ENCODE results near the gene CDC25C. TPM values are rescaled to one million over a fixed set of nuclear protein-coding genes. Genes with fewer than 3 reads are reported as not detected.
A peak's percentile ranks its signal among the peaks of the same experiment; 100 is the strongest.

CDC25C gene
- total and polyA plus RNA-seq, 9 of the 15 experiments (the other 6 are each of a cell fraction or from before 2014, with no cell fraction given): 19.1 to 63.7 (median 31.9) TPM

GRCh38 chr5:138331449-138332368, at the start of gene CDC25C (continued):
- no peak for TF ChIP-seq CHAMP1 (IDR thresholded peaks at IDR 0.05)
- peak; percentile 21 for TF ChIP-seq CCNT2 (IDR thresholded peaks at IDR 0.05; ENCODE audit: borderline replicate concordance, extremely low read depth, insufficient read length, low read depth, low read length)
- TF ChIP-seq TCF15 (CRISPR knock-in tag; IDR thresholded peaks at IDR 0.05): no peak
- TF ChIP-seq HNRNPLL (IDR thresholded peaks at IDR 0.05; ENCODE audit: low read depth, low read length, poor library complexity, severe bottlenecking): peak; percentile 97
- TF ChIP-seq PHF8 (IDR thresholded peaks at IDR 0.05; ENCODE audit: borderline replicate concordance, low read length): peak; percentile 90; the same call in 1 of the 2 replicates
- peak; percentile 92 for TF ChIP-seq L3MBTL2 (IDR thresholded peaks at IDR 0.05)
- no peak for TF ChIP-seq ZNF668 (CRISPR knock-in tag; IDR thresholded peaks at IDR 0.05)
- TF ChIP-seq, protein P1, sequence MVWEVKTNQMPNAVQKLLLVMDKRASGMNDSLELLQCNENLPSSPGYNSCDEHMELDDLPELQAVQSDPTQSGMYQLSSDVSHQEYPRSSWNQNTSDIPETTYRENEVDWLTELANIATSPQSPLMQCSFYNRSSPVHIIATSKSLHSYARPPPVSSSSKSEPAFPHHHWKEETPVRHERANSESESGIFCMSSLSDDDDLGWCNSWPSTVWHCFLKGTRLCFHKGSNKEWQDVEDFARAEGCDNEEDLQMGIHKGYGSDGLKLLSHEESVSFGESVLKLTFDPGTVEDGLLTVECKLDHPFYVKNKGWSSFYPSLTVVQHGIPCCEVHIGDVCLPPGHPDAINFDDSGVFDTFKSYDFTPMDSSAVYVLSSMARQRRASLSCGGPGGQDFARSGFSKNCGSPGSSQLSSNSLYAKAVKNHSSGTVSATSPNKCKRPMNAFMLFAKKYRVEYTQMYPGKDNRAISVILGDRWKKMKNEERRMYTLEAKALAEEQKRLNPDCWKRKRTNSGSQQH (CRISPR knock-in tag; IDR thresholded peaks at IDR 0.05): peak; percentile 96; the same call in 1 of the 2 replicates
- TF ChIP-seq ELK3 (CRISPR knock-in tag; IDR thresholded peaks at IDR 0.05): no peak
- no peak for TF ChIP-seq ZNF644 (tag; IDR thresholded peaks at IDR 0.05; ENCODE audit: low read depth)
- TF ChIP-seq ZNF75A (CRISPR knock-in tag; IDR thresholded peaks at IDR 0.05): no peak
- peak; percentile 26 to 57; a peak in 1 of 4 replicates for TF ChIP-seq MAZ (CRISPR knock-in tag; conservative IDR thresholded peaks at IDR 0.05 in 1 of 2, IDR thresholded peaks at IDR 0.05 in 1 of 2)
- TF ChIP-seq ZNF124 (CRISPR knock-in tag; IDR thresholded peaks at IDR 0.05): no peak
- TF ChIP-seq TEAD4 (IDR thresholded peaks at IDR 0.05; ENCODE audit: low read length): no peak; the same call in 1 of the 2 replicates
- TF ChIP-seq TEAD4 (CRISPR knock-in tag; IDR thresholded peaks at IDR 0.05; ENCODE audit: borderline replicate concordance): no peak
- TF ChIP-seq CAMTA2 (CRISPR knock-in tag; conservative IDR thresholded peaks at IDR 0.05): no peak
- no peak for TF ChIP-seq CBX5 (IDR thresholded peaks at IDR 0.05; ENCODE audit: borderline replicate concordance, low read depth)
- TF ChIP-seq ZBED1 (IDR thresholded peaks at IDR 0.05): no peak
- no peak for TF ChIP-seq GTF3C2 (IDR thresholded peaks at IDR 0.05; ENCODE audit: borderline replicate concordance, extremely low read depth, insufficient read length)

Data from K562 (cell line).